ENCODE results near the gene MMRN1. TPM values are rescaled to one million over a fixed set of nuclear protein-coding genes. Genes with fewer than 3 reads are reported as not detected.

MMRN1 gene
- 10 to 100 TPM in 3 of 4 donors, 1 to 10 TPM in 1; 6.5 to 30.1 (median 26.9) TPM for total RNA-seq

- TF ChIP-seq CTCF (IDR thresholded peaks at IDR 0.05; ENCODE audit: low read depth) = no peak
Measured at GRCh38 chr4:89894649-89895550, at the start of gene MMRN1. Gene MMRN1 (plus strand): TSS chr4:89894854. CDS start chr4:89894972, 118 bp downstream.

- no peak for TF ChIP-seq CTCF (IDR thresholded peaks at IDR 0.05; ENCODE audit: low read depth)
Measured at GRCh38 chr4:89847571-89848325, 46.9 kb upstream of the MMRN1 start.

GRCh38 chr4:89855236-89855635 is 39.4 kb upstream of the MMRN1 start:
- TF ChIP-seq CTCF (IDR thresholded peaks at IDR 0.05; ENCODE audit: low read depth) = no peak

DNA sequence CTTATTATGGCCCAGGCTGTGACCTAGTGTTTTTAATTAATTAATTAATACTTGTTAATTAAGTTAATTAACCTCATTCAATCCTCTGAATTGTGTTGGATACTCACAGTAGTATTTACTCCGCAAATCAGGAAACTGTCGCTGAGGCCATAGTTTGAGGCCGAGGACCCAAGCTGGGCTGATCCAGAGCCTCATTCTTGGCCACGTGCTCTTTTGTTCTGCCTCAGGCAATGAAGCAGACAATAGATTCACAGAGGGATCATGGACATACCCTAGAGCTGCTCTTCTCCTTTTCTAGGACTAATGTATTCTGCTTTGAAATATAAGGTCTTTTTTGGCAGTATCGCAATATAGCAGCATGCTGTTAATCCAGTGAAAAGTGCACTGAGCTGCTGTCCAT is 33.7 kb upstream of the MMRN1 start:
- TF ChIP-seq CTCF (IDR thresholded peaks at IDR 0.05; ENCODE audit: low read depth) = no peak

DNA sequence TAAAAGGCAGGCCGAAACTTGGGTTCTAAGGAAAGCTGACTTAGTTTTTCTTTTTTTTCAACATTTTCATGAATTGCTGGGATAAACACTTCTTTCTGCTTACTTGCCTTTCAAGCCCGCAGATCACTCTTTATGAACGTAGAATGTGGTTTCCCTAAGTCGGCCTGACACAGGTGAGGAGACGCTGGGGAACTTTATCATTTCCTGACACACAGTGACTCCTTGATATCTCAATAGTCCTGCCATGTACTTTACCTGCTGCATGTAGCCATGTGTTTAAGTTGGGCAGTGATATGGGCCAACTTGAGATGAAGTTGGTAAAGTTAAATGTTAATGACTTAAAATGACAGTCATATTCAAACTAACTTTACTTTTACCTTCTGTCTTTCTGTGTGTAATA is 31.1 kb upstream of the MMRN1 start:
- no peak for TF ChIP-seq CTCF (IDR thresholded peaks at IDR 0.05; ENCODE audit: low read depth)

GRCh38 chr4:89868276-89868675 is 26.4 kb upstream of the MMRN1 start:
- TF ChIP-seq CTCF (IDR thresholded peaks at IDR 0.05; ENCODE audit: low read depth) = no peak

DNA sequence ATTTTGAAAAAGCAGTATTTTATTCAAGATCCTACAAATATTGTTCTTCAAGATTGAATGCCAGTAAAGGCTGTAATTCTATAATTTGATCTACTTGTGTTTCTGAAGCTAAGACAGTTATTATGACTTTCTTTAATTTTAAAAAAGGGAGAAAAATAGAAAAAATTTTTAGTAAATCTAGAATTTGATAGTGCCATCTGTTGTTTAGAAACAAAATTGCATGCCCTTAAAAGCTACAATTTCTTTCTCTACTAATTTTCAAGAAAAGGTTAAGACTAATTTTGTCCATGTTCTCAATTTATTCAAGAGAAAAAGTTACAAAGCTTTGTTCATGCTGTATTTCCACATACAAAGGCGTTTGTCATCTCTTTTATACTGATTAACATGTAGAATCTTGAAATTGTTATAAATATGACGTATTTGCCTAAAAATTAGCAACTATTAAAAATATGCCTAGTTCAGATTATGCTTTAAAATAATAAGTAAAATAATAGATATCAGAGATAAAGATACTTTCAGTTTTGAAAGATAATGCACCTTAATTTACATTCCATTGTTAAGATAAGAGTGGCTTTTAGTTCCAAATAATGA is 25.6 kb upstream of the MMRN1 start:
- no peak for TF ChIP-seq CTCF (IDR thresholded peaks at IDR 0.05; ENCODE audit: low read depth)
